ENCODE results near the gene ARHGEF19. TPM values are rescaled to one million over a fixed set of nuclear protein-coding genes. Genes with fewer than 3 reads are reported as not detected.

Gene ARHGEF19
- total and polyA plus RNA-seq, 2 of the 13 experiments (the other 11 are each of a cell fraction or from before 2014, with no cell fraction given) = 1.7 to 1.8 TPM

- TF ChIP-seq KIAA2018 (CRISPR knock-in tag; IDR thresholded peaks at IDR 0.05; ENCODE audit: borderline replicate concordance) = no peak
Observed at GRCh38 chr1:16202281-16203210, 9.9 kb downstream of the ARHGEF19 start (continued).

GRCh38 chr1:16199700-16200099 is 12.8 kb downstream of the ARHGEF19 start:
- H3K27ac ChIP-seq (ENCODE audit: extremely low read length, insufficient read depth, low read length) = no peak overlapping the region
- H4K20me1 ChIP-seq (ENCODE audit: insufficient read depth, low read length) = no peaks in the 10 kb centered on the region
- no peak overlapping the region for H2AFZ ChIP-seq (ENCODE audit: low read length)
- intact Hi-C loops (cut with micrococcal nuclease; ENCODE audit: unreplicated experiment) (no loop called here), in situ Hi-C loops (cut with HindIII; ENCODE audit: extremely low pct_ligation_motif_present, low pct_unique_long_range_greater_than_20kb) (no loop called here)
- no peaks in the 10 kb centered on the region for H3K36me3 ChIP-seq (replicated peaks in 1 of 2; ENCODE audit: control insufficient read depth in 1 of 2, insufficient read depth in 2 of 2, low read length in 2 of 2)
- CTCF ChIA-PET (ENCODE audit: low intra/inter-chr PET ratio, low total read pairs) = no interaction called here
- POLR2A ChIA-PET = no interaction called here
- BruUV-seq (replicated peaks) = no TSS peak
- no peak overlapping the region for H3K4me2 ChIP-seq (ENCODE audit: low read depth, low read length)
- H3K4me3 ChIP-seq (replicated peaks in 1 of 3; ENCODE audit: insufficient read depth in 1 of 3, low read depth in 2 of 3, low read length in 3 of 3) = no peak overlapping the region
- ATAC-seq (no peak), DNase-seq (ENCODE audit: low spot score) (no peak), FAIRE-seq (no peak)
- H3K4me1 ChIP-seq (ENCODE audit: insufficient read depth, low read length) = no peaks in the 10 kb centered on the region; the same call in 1 of the 2 replicates
- TF ChIP-seq SRSF4 (IDR thresholded peaks at IDR 0.05; ENCODE audit: low read depth, low read length, poor library complexity, severe bottlenecking) (no peak), ZNF430 (CRISPR knock-in tag; IDR thresholded peaks at IDR 0.05) (no peak), ATF5 (CRISPR knock-in tag; IDR thresholded peaks at IDR 0.05; ENCODE audit: low read depth) (no peak), MXD4 (CRISPR knock-in tag; IDR thresholded peaks at IDR 0.05) (no peak), ZNF672 (CRISPR knock-in tag; IDR thresholded peaks at IDR 0.05) (no peak), JUNB (CRISPR knock-in tag; IDR thresholded peaks at IDR 0.05; ENCODE audit: borderline replicate concordance) (no peak), ZNF775 (CRISPR knock-in tag; IDR thresholded peaks at IDR 0.05; ENCODE audit: borderline replicate concordance) (no peak), HNRNPUL1 (IDR thresholded peaks at IDR 0.05; ENCODE audit: low read depth, low read length) (no peak), ELF1 (CRISPR knock-in tag; IDR thresholded peaks at IDR 0.05) (no peak), SOX6 (IDR thresholded peaks at IDR 0.05) (no peak), SOX6 (CRISPR knock-in tag; IDR thresholded peaks at IDR 0.05) (no peak), GZF1 (CRISPR knock-in tag; IDR thresholded peaks at IDR 0.05) (no peak)
- no peak overlapping the region for H3K9ac ChIP-seq (ENCODE audit: insufficient read depth, low read depth, low read length)
- WGBS (ENCODE audit: low lambda C conversion rate) = 66% methylated on average over 4 of the region's 4 CpGs
- no peaks in the 10 kb centered on the region for H3K27me3 ChIP-seq (ENCODE audit: control insufficient read depth in 1 of 2, insufficient read depth in 2 of 2, low read length in 2 of 2)
- H3K79me2 ChIP-seq (ENCODE audit: insufficient read depth, low read length) = no peaks in the 10 kb centered on the region
- no peaks in the 10 kb centered on the region for H3K9me3 ChIP-seq (ENCODE audit: low read length)

All from HepG2 (cell line).